Thoracic aorta endothelial cell (primary cell): ENCODE results near the gene GBX1. TPM values are rescaled to one million over a fixed set of nuclear protein-coding genes. Genes with fewer than 3 reads are reported as not detected.

Experiments
- total RNA-seq: library from RNA; depleted of rRNA; stranded (reverse); fragments of >200 nt; gene quantifications from 2 replicates; pipeline ENCODE4 v1.2.3, GENCODE V29; 2012

The GBX1 gene
- total RNA-seq = not detected in 2 replicates

GRCh38 chr7:151167197-151167961 is at the start of gene GBX1:
Gene GBX1 (minus strand): TSS chr7:151167694. CDS start chr7:151167548, 146 bp downstream.

GRCh38 chr7:151210087-151210854 is 42.8 kb upstream of the GBX1 start, which contains the start of gene H2BK1:
Gene H2BK1 (minus strand): TSS chr7:151210488. CDS start chr7:151210318, 170 bp downstream.

GRCh38 chr7:151186640-151187408 is 19.3 kb upstream of the GBX1 start, which contains the start of gene ASB10:
Gene ASB10 (minus strand): TSS chr7:151187250. CDS start chr7:151187130, 120 bp downstream.

Other genes starting within 250 kb of the GBX1 start
- under 0.01 and 0.07 TPM in 2 replicates for gene KCNH2, start 189.4 kb downstream of the GBX1 start, total RNA-seq
- 86.2 and 96.3 TPM in 2 replicates for gene NOS3, start 176.7 kb downstream of the GBX1 start, total RNA-seq
- under 0.01 and 0.07 TPM in 2 replicates for gene ATG9B, start 143.2 kb downstream of the GBX1 start, total RNA-seq
- gene ABCB8, start 139.2 kb downstream of the GBX1 start, total RNA-seq = 31.0 and 31.9 TPM in 2 replicates
- 0.07 TPM in 1 of 2 replicates, not detected in the other for gene ASIC3, start 119.2 kb downstream of the GBX1 start, total RNA-seq
- gene CDK5, start 109.8 kb downstream of the GBX1 start, total RNA-seq = 14.5 and 14.6 TPM in 2 replicates
- 65.5 and 69.3 TPM in 2 replicates for gene SLC4A2, start 108.1 kb downstream of the GBX1 start, total RNA-seq
- gene FASTK, start 86.9 kb downstream of the GBX1 start, total RNA-seq = 46.4 and 50.1 TPM in 2 replicates
- gene TMUB1, start 84.2 kb downstream of the GBX1 start, total RNA-seq = 13.6 and 21.9 TPM in 2 replicates
- 97.4 and 112 TPM in 2 replicates for gene AGAP3, start 81.2 kb downstream of the GBX1 start, total RNA-seq
- gene ASB10, start 19.6 kb upstream of the GBX1 start, total RNA-seq = not detected in 2 replicates
- gene H2BK1, start 42.8 kb upstream of the GBX1 start, total RNA-seq = not detected in 2 replicates
- gene ABCF2, start 59.5 kb upstream of the GBX1 start, total RNA-seq = 77.8 and 86.2 TPM in 2 replicates
- gene CHPF2, start 64.8 kb upstream of the GBX1 start, total RNA-seq = 59.7 and 61.5 TPM in 2 replicates
- gene SMARCD3, start 81.0 kb upstream of the GBX1 start, total RNA-seq = 5.6 and 5.8 TPM in 2 replicates
- 48.6 and 52.5 TPM in 2 replicates for gene NUB1, start 174.1 kb upstream of the GBX1 start, total RNA-seq
- gene WDR86, start 242.3 kb upstream of the GBX1 start, total RNA-seq = not detected in 2 replicates